Activated CD4-positive, alpha-beta T cell treated with anti-CD3 and anti-CD28 coated beads, Interleukin-2, amount 10 ng/mL, durations not matched to agents 7 days and 5 days (primary cell): Measurements from ENCODE around the gene SIK2. TPM values are rescaled to one million over a fixed set of nuclear protein-coding genes. Genes with fewer than 3 reads are reported as not detected.

Experiments used
- CTCF ChIA-PET: fragments of 350-600 bp; sonication (Branson Sonifier 250); formaldehyde crosslinking; loops from one replicate; lab custom pipeline; 2021; ENCODE audit warnings: antibody characterized with exemption; lab: Charles Lee
- POLR2A ChIA-PET: fragments of 350-600 bp; sonication (Branson Sonifier 250); formaldehyde crosslinking; loops from one replicate; lab custom pipeline; 2021; ENCODE audit warnings: antibody characterized with exemption; lab: Charles Lee
- DNase-seq: peaks from one replicate; pipeline ENCODE4 v3.0.0-alpha.2; 2020
- H3K27ac Mint-ChIP-seq: one replicate; pipeline ENCODE4 v1.8.0; 2021; ENCODE audit warnings: mild to moderate bottlenecking, moderate library complexity, mixed read lengths
- H3K27me3 Mint-ChIP-seq: one replicate; pipeline ENCODE4 v1.8.0; 2021; ENCODE audit warnings: mixed read lengths
- H3K36me3 Mint-ChIP-seq: one replicate; pipeline ENCODE4 v1.8.0; 2021; ENCODE audit warnings: low read depth, mixed read lengths
- H3K4me1 Mint-ChIP-seq: one replicate; pipeline ENCODE4 v1.8.0; 2021; ENCODE audit warnings: mixed read lengths
- H3K4me3 Mint-ChIP-seq: one replicate; pipeline ENCODE4 v1.8.0; 2021; ENCODE audit warnings: mild to moderate bottlenecking, moderate library complexity, mixed read lengths
- H3K9me3 Mint-ChIP-seq: one replicate; pipeline ENCODE4 v1.8.0; 2021; ENCODE audit warnings: mixed read lengths
- total RNA-seq, 2 experiments: library from RNA; stranded (reverse); gene quantifications; one replicate each; pipeline ENCODE4 v1.2.3, GENCODE V29; 2021

Gene SIK2
- 1 to 10 TPM; 8.2 to 9.6 TPM for total RNA-seq

DNA sequence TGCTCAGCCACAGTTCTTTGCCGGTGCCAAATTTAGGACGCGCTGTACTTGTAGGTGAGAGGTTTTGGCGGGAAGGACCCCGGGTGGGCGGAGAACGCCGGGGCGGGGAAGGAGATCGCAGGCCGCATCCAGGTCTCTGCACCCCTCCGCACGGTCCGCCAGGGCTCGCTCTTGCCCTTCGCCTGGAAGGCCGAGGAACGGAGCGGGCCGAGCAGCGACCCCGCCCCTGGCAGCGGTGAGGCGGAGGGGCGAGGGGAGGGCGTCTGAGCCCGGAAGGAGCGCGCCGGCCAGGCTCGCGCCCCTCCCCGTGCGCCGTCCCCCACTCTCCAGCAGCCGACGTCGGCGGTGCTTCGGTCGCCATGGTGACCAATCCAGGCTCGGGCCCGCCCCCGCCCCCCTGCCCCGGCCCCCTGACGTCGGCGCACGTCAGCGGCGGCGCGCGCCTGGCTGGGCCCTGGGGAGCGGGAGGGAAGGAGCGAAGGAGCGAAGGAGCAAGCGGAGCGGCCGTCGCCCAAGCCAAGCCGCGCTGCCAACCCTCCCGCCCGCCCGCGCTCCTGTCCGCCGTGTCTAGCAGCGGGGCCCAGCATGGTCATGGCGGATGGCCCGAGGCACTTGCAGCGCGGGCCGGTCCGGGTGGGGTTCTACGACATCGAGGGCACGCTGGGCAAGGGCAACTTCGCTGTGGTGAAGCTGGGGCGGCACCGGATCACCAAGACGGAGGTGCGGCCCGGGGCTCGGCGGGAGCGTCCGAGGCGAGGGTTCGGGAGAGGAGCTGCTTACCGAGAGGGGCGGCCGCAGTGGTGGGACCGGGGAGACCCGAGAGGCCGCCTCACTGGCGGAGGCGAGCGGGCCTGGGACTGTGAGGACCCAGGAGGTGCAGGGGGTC, at the start of gene SIK2:
Gene SIK2 (plus strand): TSS at position 471 of the 886 bp plus-strand sequence. CDS start 115 bp downstream, at position 586.
- H3K4me3 Mint-ChIP-seq = peak within 1 kb of the TSS; percentile 97
- H3K4me1 Mint-ChIP-seq = peaks cover 29% of the 10 kb centered on the region
- peaks cover 2% of the 10 kb centered on the region for H3K36me3 Mint-ChIP-seq
- DNase-seq = peak; percentile 90
- CTCF ChIA-PET = interaction anchor here (0.6 to 2.0 kb wide), 3 partner anchors 175 to 263 kb away, joined by 3 to 9 read pairs (median 4); no protein-coding TSS in a partner anchor
- POLR2A ChIA-PET = no interaction called here
- H3K27ac Mint-ChIP-seq = peak within 1 kb of the TSS; percentile 92
- peaks cover 2% of the 10 kb centered on the region for H3K27me3 Mint-ChIP-seq
- no peaks in the 10 kb centered on the region for H3K9me3 Mint-ChIP-seq

DNA sequence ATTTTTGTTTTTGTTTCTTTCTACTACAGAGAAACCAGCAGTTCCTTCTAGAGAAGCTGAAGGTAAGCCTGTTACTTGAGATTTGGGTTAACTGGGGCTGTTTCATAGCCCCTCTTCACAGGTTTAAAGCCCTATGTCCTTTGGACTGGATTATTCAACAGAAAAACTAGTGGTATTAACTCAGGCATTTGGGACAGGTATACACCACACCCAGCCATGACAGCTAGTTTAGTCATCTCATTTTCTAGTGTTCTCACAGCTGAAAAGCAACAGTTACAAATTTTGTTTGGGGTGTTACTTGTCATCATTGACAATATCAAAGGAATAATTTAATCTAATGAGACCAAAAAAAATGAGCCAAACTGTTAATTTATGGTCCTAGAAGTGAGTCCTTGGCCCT, 47.7 kb upstream of the SIK2 start:
- POLR2A ChIA-PET = no interaction called here
- CTCF ChIA-PET = interaction anchor here (0.6 to 1.2 kb wide), 2 partner anchors 15 to 726 kb away, joined by 3 read pairs; no protein-coding TSS in a partner anchor
- H3K27me3 Mint-ChIP-seq = peaks cover 12% of the 10 kb centered on the region

DNA sequence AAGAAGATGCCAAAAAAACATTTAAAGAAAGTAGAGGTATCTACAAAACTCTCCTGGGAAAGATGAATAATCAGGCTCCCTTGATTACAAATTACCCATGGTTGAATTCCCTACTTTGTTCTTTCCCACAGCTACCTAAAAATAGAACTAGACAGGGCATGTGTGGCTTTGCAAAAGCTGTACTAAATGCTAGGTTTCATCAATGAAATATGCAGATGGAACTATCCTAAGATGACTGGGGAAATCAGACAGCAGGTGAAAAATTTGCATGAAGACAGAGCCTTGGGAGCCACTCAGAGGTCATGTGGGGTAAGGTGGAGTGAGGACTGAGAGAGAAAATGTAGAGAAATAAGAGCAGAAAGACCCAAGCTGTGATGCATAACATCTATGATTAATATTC, 47.0 kb upstream of the SIK2 start:
- Mint-ChIP-seq H3K27ac (no peak overlapping the region), H3K36me3 (peaks cover 5% of the 10 kb centered on the region), H3K4me3 (no peak overlapping the region), H3K27me3 (peaks cover 10% of the 10 kb centered on the region), H3K4me1 (no peaks in the 10 kb centered on the region), H3K9me3 (peaks cover 3% of the 10 kb centered on the region)
- ChIA-PET POLR2A (no interaction called here), CTCF (no interaction called here)
- DNase-seq = no peak

More for the DNA sequence above, 47.7 kb upstream of the SIK2 start:
- Mint-ChIP-seq H3K27ac (no peak overlapping the region), H3K4me3 (no peak overlapping the region), H3K4me1 (no peaks in the 10 kb centered on the region), H3K36me3 (peaks cover 5% of the 10 kb centered on the region), H3K9me3 (peaks cover 3% of the 10 kb centered on the region)
- no peak for DNase-seq

DNA sequence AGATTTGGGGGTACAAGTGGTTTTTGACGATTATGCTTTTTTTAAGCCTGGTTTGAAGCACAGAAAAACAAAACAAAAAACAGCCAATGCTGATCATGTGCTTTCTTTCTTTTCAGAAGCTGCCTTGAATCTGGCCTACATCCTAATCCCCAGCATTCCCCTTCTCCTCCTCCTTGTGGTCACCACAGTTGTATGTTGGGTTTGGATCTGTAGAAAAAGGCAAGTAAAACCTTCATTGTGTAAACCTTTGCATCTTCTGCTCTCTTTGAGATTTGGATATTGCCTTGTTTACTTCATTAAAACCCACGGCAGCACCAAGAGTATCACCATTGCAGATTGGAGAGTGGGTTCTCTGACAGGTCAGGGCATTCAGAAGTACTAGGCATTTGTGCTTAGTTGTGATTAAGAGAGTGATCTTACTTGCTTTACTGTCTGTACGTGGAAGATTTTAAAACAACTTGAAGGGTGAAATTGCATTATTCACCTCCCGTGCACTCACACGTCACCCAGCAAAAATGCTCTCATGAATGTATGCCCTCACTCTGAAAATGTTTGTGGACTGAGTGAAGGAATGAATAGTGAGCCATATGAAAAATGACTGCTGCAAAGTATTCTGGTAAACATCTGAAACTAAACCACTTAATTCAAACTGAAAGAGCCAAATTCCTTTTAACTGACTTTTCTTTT, 44.7 kb upstream of the SIK2 start:
- peaks cover 4% of the 10 kb centered on the region for H3K27me3 Mint-ChIP-seq
- ChIA-PET CTCF (interaction anchor here (0.5 kb wide), 1 partner anchor 123 kb away, joined by 3 read pairs; no protein-coding TSS in a partner anchor), POLR2A (no interaction called here)
- H3K27ac Mint-ChIP-seq = no peak overlapping the region
- H3K4me3 Mint-ChIP-seq = no peak overlapping the region
- DNase-seq = no peak
- peaks cover 5% of the 10 kb centered on the region for H3K36me3 Mint-ChIP-seq
- H3K9me3 Mint-ChIP-seq = peaks cover 3% of the 10 kb centered on the region
- H3K4me1 Mint-ChIP-seq = no peaks in the 10 kb centered on the region

DNA sequence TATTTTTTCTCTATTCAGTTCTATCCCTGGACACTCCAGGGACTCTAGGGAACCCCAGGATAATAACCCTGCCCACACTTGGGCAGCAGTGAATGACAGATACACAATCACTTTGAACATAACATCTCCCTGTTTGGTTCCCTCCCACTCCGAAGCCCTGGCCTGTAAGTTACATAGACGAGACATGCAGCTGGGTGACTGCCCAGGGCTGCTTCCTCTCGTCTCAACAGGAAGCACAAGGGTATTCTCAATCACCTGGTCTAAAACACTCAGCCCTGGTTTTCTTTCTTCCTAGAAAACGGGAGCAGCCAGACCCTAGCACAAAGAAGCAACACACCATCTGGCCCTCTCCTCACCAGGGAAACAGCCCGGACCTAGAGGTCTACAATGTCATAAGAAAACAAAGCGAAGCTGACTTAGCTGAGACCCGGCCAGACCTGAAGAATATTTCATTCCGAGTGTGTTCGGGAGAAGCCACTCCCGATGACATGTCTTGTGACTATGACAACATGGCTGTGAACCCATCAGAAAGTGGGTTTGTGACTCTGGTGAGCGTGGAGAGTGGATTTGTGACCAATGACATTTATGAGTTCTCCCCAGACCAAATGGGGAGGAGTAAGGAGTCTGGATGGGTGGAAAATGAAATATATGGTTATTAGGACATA, 42.3 kb upstream of the SIK2 start:
- no peak for DNase-seq
- ChIA-PET CTCF (interaction anchor here (0.6 to 1.2 kb wide), 2 partner anchors 14 to 218 kb away, joined by 3 read pairs; no protein-coding TSS in a partner anchor), POLR2A (no interaction called here)
- Mint-ChIP-seq H3K9me3 (peaks cover 3% of the 10 kb centered on the region), H3K36me3 (peaks cover 5% of the 10 kb centered on the region), H3K4me3 (no peak overlapping the region), H3K27ac (no peak overlapping the region), H3K4me1 (no peaks in the 10 kb centered on the region), H3K27me3 (peaks cover 4% of the 10 kb centered on the region)

DNA sequence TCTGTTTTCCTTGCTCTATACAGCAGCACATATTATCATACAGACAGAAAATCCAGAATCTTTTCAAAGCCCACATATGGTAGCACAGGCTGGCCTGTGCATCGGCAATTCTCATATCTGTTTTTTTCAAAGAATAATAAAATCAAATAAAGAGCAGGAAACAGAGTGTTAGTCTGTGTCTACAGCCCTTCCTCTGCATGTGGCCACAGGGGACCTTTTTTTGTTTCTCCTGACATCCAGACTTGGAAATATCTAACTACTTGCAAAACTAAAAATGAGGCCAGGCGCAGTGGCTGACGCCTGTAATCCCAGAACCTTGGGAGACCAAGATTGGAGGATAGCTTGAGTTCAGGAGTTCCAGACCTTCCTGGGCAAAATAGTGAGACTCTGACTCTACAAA, 41.4 kb upstream of the SIK2 start:
- POLR2A ChIA-PET = no interaction called here
- H3K27ac Mint-ChIP-seq = no peak overlapping the region
- CTCF ChIA-PET = interaction anchor here (1.2 kb wide), 1 partner anchor 13 kb away, joined by 3 read pairs; no protein-coding TSS in a partner anchor
- no peak overlapping the region for H3K4me3 Mint-ChIP-seq
- peaks cover 1% of the 10 kb centered on the region for H3K27me3 Mint-ChIP-seq
- DNase-seq = no peak
- no peaks in the 10 kb centered on the region for H3K9me3 Mint-ChIP-seq
- peaks cover 1% of the 10 kb centered on the region for H3K36me3 Mint-ChIP-seq
- no peaks in the 10 kb centered on the region for H3K4me1 Mint-ChIP-seq

DNA sequence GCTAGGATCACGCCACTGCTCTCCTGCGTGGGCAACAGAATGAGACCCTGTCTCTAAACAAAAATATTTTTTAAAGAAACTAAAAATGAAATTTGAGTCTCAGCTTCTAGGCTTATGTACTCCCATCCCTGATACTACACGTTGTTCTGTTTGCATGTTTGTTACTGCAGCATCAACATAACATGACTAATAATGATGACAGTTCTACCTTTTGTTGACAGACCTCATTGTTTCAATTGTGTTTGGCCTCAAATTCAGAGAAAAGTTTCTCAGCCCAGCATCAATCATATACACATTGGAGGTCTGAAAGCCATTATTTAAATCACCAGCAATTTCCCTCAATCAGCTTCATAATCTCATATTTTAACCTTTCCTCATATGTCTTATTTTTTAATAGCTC, 40.9 kb upstream of the SIK2 start:
- CTCF ChIA-PET = interaction anchor here (0.6 to 1.6 kb wide), 3 partner anchors 9 to 1071 kb away, joined by 3 to 7 read pairs (median 3); no protein-coding TSS in a partner anchor
- POLR2A ChIA-PET = no interaction called here

DNA sequence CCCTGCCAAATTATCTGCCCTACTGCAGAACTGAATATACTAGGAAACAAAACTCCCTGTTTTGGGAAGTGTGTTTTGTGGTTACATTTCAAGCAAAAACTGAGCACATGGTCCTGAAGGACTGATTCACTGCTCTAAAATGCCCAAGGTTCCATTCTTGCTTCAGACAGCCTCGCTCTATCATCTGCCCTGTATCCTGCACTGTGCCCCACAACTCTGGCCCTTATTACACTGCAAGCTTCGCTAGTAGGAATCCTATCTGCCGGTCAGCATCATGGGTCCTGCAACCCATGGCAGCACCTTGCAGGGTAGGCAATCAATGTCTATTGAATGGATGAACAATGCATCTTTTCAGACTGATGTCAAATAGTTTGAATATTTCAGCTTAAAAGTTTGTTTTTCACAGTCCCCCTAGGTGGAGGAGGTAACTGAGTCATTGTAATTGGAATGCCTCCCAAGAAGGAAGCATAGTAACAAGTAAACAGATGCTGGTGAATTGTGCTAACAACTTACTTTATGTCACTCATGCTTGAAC, 40.4 kb upstream of the SIK2 start:
- H3K4me3 Mint-ChIP-seq = no peak overlapping the region
- H3K9me3 Mint-ChIP-seq = no peaks in the 10 kb centered on the region
- H3K4me1 Mint-ChIP-seq = no peaks in the 10 kb centered on the region
- peaks cover 1% of the 10 kb centered on the region for H3K27me3 Mint-ChIP-seq
- H3K36me3 Mint-ChIP-seq = no peaks in the 10 kb centered on the region
- no peak overlapping the region for H3K27ac Mint-ChIP-seq
- POLR2A ChIA-PET = no interaction called here
- CTCF ChIA-PET = interaction anchor here (0.6 to 1.6 kb wide), 3 partner anchors 10 to 1072 kb away, joined by 3 to 7 read pairs (median 3); no protein-coding TSS in a partner anchor
- DNase-seq = no peak

More for the DNA sequence above, 40.9 kb upstream of the SIK2 start:
- no peak for DNase-seq
- H3K27ac Mint-ChIP-seq = no peak overlapping the region
- no peak overlapping the region for H3K4me3 Mint-ChIP-seq
- no peaks in the 10 kb centered on the region for H3K4me1 Mint-ChIP-seq
- H3K36me3 Mint-ChIP-seq = peaks cover 1% of the 10 kb centered on the region
- H3K27me3 Mint-ChIP-seq = peaks cover 1% of the 10 kb centered on the region
- no peaks in the 10 kb centered on the region for H3K9me3 Mint-ChIP-seq

DNA sequence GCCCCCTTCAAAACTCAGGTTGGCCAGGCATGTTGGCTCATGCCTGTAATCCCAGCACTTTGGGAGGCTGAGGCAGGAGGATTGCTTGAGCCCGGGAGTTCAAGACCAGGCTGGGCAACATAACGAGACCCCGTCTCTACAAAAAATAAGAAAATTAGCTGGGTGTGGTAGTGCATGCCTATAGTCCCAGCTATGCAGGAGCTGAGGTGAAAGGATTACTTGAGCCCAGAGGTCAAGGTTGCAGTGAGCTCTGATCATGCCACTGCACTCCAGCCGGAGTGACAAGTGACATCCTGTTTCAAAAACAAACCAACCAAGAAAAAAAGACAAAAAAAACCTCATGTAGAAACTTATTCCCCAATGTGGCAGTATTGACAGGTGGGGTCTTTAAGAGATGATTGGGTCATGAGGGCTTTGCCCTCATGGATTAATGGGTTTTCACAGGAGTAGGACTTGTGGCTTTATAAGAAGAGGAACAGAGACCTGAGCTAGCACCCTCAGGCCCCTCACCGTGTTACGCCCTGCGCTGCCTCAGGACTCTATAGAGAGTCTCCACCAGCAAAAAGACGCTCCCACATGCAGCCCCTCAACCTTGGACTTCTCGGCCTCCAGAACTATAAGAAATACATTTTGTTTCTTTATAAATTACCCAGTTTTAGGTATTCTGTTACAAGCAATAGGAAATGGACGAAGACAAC, 39.4 kb upstream of the SIK2 start:
- H3K4me3 Mint-ChIP-seq = no peak overlapping the region
- no peak for DNase-seq
- no peaks in the 10 kb centered on the region for H3K36me3 Mint-ChIP-seq
- ChIA-PET CTCF (interaction anchor here (0.7 to 1.6 kb wide), 3 partner anchors 11 to 117 kb away, joined by 3 to 7 read pairs (median 4); no protein-coding TSS in a partner anchor), POLR2A (no interaction called here)
- no peaks in the 10 kb centered on the region for H3K27me3 Mint-ChIP-seq
- H3K9me3 Mint-ChIP-seq = no peaks in the 10 kb centered on the region
- H3K4me1 Mint-ChIP-seq = no peaks in the 10 kb centered on the region
- H3K27ac Mint-ChIP-seq = no peak overlapping the region

DNA sequence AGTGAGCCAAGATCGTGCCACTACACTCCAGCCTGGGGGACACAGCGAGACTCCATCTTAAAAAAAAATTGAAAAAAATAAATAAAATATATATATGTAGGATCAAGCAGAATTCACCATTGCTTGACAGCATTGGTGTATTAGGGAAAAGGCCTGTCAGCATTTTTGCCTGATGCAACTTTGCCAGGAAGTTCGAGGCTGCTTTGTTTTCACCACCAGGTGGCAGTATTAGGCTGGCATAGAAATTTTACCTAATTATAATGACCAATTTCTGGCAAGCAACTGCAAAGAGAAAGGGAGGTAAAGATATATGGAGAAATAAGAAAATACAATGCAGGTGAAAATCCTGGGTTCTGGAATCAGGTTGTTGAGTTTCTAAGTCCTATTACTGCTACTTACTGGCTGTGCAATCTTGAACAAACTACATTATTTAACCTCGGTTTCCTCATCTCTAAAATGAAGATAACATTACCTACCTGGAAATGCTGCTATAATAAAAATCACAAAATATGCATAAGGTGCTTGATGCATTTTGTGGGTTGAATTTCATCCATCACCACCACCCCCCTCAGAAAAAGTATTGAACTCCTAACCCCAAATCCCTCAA, 37.0 kb upstream of the SIK2 start:
- no peaks in the 10 kb centered on the region for H3K27me3 Mint-ChIP-seq
- ChIA-PET POLR2A (no interaction called here), CTCF (no interaction called here)
- H3K9me3 Mint-ChIP-seq = no peaks in the 10 kb centered on the region
- H3K27ac Mint-ChIP-seq = no peak overlapping the region
- peak; percentile 73 for DNase-seq
- no peaks in the 10 kb centered on the region for H3K4me1 Mint-ChIP-seq
- H3K36me3 Mint-ChIP-seq = no peaks in the 10 kb centered on the region
- no peak overlapping the region for H3K4me3 Mint-ChIP-seq

DNA sequence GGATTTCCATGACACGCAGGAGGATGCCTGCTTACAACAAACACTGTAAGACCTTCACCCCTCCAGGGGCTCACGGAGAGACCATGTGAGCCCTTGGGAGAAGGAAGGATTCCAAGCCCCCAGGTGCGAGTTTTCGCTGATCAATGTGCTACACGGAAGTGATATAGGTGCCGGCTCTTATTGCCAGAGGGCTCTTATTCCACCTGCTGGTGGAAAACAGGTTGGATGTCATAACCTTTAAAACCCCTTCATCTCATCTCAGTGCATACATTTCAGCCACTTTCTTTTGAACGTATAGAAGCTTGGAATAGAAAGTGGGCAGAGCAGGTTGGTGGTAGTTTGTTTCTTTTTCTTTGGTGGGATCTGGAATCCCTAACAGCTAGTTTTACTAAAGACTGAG, 35.9 kb upstream of the SIK2 start:
- POLR2A ChIA-PET = no interaction called here
- Mint-ChIP-seq H3K4me3 (no peak overlapping the region), H3K27me3 (peaks cover 6% of the 10 kb centered on the region), H3K36me3 (no peaks in the 10 kb centered on the region), H3K4me1 (no peaks in the 10 kb centered on the region), H3K9me3 (no peaks in the 10 kb centered on the region), H3K27ac (no peak overlapping the region)
- CTCF ChIA-PET = interaction anchor here (0.8 to 1.3 kb wide), 2 partner anchors 210 to 360 kb away, joined by 3 read pairs; no protein-coding TSS in a partner anchor
- DNase-seq = no peak
